Naive thymus-derived CD8-positive, alpha-beta T cell (primary cell): ENCODE results near the gene TRPV6. TPM values are rescaled to one million over a fixed set of nuclear protein-coding genes. Genes with fewer than 3 reads are reported as not detected.
A peak's percentile ranks its signal among the peaks of the same experiment; 100 is the strongest.

Experiments
- ATAC-seq, 2 donors: fragments of 150-1000 bp; cut with Tn5 transposase in 1 of 2; sonication (Bioruptor Pico), chemical (Tn5 transposase) in 1 of 2; 1 replicate in 1 of 2; 2 replicates in 1 of 2; pipeline ENCODE4 v1.10.0; 2021; ENCODE audit warnings: mild to moderate bottlenecking in 2 of 2, moderate library complexity in 2 of 2
- POLR2A ChIA-PET: fragments of 350-600 bp; sonication (Branson Sonifier 250); formaldehyde crosslinking; loops from one replicate; lab custom pipeline; 2021; ENCODE audit warnings: antibody characterized with exemption; lab: Charles Lee
- DNase-seq, 10 donors: peaks; one replicate each; pipeline versions ENCODE4 v3.0.0 to v3.0.0-alpha.2; 2020 to 2022
- H3K27ac Mint-ChIP-seq, 10 donors: one replicate each; pipeline ENCODE4 v1.8.0; 2020 to 2022; ENCODE audit warnings: mild to moderate bottlenecking in 10 of 10, mixed read lengths in 10 of 10, moderate library complexity in 4 of 10, inconsistent platforms in 1 of 10
- H3K27me3 Mint-ChIP-seq, 5 donors: one replicate each; pipeline ENCODE4 v1.8.0; 2021 to 2022; ENCODE audit warnings: mixed read lengths in 5 of 5
- H3K36me3 Mint-ChIP-seq, 3 donors: one replicate each; pipeline ENCODE4 v1.8.0; 2020 to 2022; ENCODE audit warnings: mixed read lengths in 3 of 3, mild to moderate bottlenecking in 2 of 3, inconsistent platforms in 1 of 3
- H3K4me1 Mint-ChIP-seq, 4 donors: one replicate each; pipeline ENCODE4 v1.8.0; 2021 to 2022; ENCODE audit warnings: mixed read lengths in 4 of 4
- H3K4me3 Mint-ChIP-seq, 10 donors: one replicate each; pipeline ENCODE4 v1.8.0; 2020 to 2022; ENCODE audit warnings: mild to moderate bottlenecking in 10 of 10, mixed read lengths in 10 of 10, moderate library complexity in 6 of 10, inconsistent platforms in 1 of 10
- H3K9me3 Mint-ChIP-seq, 9 donors: one replicate each; pipeline ENCODE4 v1.8.0; 2020 to 2022; ENCODE audit warnings: mixed read lengths in 9 of 9, mild to moderate bottlenecking in 3 of 9, inconsistent platforms in 1 of 9, moderate library complexity in 1 of 9
- polyA plus RNA-seq, 3 donors: library from polyadenylated mRNA; unstranded; fragments of 300-500 nt; fragmentation: Illumina TruSeq; gene quantifications; one replicate each; pipeline ENCODE4 v1.2.3, GENCODE V29; 2021
- total RNA-seq, 8 experiments: library from RNA in 2 of 8; stranded (reverse) in 2 of 8; gene quantifications; one replicate each; pipeline ENCODE4 v1.2.3 and lab custom pipeline; 2021 to 2026

TRPV6 gene
- total and polyA plus RNA-seq, 5 experiments from 2014 or later = 0.08 TPM; not detected in 4

DNA sequence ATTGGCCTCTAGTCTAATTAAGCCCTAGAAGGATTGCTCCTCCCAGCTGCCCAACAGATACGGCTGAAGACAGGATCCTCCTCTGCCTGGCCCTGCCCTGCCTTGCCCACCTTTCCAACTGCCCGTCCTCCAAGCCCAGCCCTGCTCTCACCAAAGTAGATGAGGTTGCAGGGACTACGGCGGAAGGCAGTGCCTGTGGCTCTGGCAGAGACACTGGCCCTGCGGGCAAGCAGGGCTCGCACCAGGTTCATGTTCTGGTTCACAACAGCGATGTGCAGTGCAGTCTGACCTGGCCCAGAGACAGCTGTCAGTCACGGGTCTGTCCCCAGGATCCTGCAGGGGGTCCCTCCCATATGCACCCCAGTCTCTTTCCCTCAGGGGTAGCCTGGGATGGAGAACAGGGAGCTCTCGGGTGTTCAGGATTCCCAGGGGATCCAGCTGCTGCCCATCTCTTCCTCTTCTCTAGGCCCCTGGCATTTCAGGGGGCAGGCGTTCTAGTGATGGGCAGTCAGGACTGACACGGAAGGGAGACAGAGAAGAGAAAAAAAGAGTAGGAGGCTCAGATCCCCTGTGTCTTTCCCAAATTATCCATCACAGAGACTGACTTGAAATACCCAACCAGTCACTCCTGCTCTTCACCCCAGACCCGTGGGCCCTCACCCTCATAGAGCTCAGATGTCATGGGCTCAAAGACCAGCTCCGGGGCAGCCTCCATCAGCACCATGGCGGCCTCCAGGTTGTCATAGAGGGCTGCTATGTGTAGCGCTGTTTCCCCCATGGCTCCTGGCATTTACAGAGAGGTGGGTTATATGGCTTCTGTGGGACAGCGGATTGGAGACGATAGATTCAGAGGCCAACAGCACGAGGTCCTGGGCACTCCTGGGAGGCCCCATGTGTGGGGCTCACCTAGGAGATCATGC lies 8.3 kb downstream of the TRPV6 start:
- Mint-ChIP-seq H3K9me3 (peaks cover 0 to 3% (median 0%) of the 10 kb centered on the region in 9 donors), H3K27me3 (peaks cover 0 to 2% (median 0%) of the 10 kb centered on the region in 5 donors), H3K4me1 (peaks cover 0 to 2% (median 0%) of the 10 kb centered on the region in 4 donors), H3K36me3 (no peaks in the 10 kb centered on the region), H3K4me3 (no peak overlapping the region), H3K27ac (no peak overlapping the region)
- no peak for ATAC-seq
- DNase-seq = no peak
- POLR2A ChIA-PET = no interaction called here

- Mint-ChIP-seq H3K9me3 (peaks cover 0 to 3% (median 0%) of the 10 kb centered on the region in 9 donors), H3K36me3 (no peaks in the 10 kb centered on the region), H3K4me3 (no peak overlapping the region), H3K4me1 (peaks cover 0 to 2% (median 0%) of the 10 kb centered on the region in 4 donors), H3K27me3 (peaks cover 0 to 2% (median 0%) of the 10 kb centered on the region in 5 donors), H3K27ac (peak overlapping the region in 1 of 10 donors; percentile 64)
- no peak for ATAC-seq
- POLR2A ChIA-PET = no interaction called here
- DNase-seq = no peak
Observed at GRCh38 chr7:142876236-142876960, 9.1 kb downstream of the TRPV6 start.

- Mint-ChIP-seq H3K4me3 (no peak overlapping the region), H3K36me3 (no peaks in the 10 kb centered on the region), H3K27ac (no peak overlapping the region), H3K27me3 (peaks cover 0 to 2% (median 0%) of the 10 kb centered on the region in 5 donors), H3K4me1 (peaks cover 0 to 2% (median 0%) of the 10 kb centered on the region in 4 donors), H3K9me3 (peaks cover 0 to 3% (median 0%) of the 10 kb centered on the region in 9 donors)
- ATAC-seq = no peak
- POLR2A ChIA-PET = no interaction called here
- DNase-seq = no peak
Observed at GRCh38 chr7:142875456-142875855, 10.1 kb downstream of the TRPV6 start.

DNA sequence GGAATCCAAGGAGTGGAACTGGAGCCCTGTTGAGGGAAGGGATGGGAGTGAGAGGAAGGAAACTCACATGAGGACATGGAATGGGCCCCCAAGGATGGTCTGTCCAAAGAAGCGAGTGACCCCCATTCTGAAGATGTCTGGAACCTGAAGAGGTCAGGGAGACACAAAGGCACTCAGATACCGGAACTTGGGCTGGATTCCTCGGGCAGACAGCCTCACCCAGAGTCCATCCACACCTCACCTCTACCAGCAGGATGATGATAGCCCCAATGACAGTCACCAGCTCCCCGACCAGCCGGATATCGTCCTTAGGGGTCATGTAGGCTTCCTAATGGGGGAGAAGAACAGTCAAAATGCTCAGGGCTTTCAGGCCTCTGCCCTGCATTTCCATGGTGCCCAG lies 10.7 kb downstream of the TRPV6 start:
- Mint-ChIP-seq H3K36me3 (peaks cover 0 to 4% (median 2%) of the 10 kb centered on the region in 3 donors), H3K27ac (peak overlapping the region in 1 of 10 donors; percentile 74), H3K9me3 (peaks cover 0 to 3% (median 0%) of the 10 kb centered on the region in 9 donors), H3K4me1 (peaks cover 0 to 4% (median 0%) of the 10 kb centered on the region in 4 donors), H3K4me3 (no peak overlapping the region), H3K27me3 (no peaks in the 10 kb centered on the region)
- DNase-seq (no peak), ATAC-seq (no peak)
- POLR2A ChIA-PET = no interaction called here

DNA sequence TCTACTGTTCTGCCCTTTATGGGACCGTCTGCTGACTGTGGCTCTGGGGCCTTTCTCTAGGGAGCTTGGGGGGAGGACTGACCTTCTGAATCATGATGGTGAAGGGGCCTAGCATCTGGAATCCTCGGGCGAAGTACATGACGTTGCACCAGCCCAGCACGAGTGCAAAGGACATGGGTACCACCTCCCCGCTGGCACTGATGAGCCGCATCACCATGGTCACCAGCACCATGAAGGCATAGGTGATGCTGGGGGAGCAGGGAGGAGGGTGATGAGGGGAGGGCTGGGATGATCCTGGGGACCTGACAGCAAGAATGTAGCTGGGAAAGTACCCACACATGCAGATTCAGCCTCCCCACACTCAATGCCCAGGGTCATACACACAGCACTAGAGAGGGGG lies 11.1 kb downstream of the TRPV6 start:
- Mint-ChIP-seq H3K36me3 (peaks cover 0 to 7% (median 2%) of the 10 kb centered on the region in 3 donors), H3K9me3 (peaks cover 0 to 3% (median 0%) of the 10 kb centered on the region in 9 donors), H3K4me1 (peaks cover 0 to 4% (median 0%) of the 10 kb centered on the region in 4 donors), H3K4me3 (no peak overlapping the region), H3K27ac (peak overlapping the region in 1 of 10 donors; percentile 74), H3K27me3 (no peaks in the 10 kb centered on the region)
- POLR2A ChIA-PET = no interaction called here
- ATAC-seq (no peak), DNase-seq (no peak)

DNA sequence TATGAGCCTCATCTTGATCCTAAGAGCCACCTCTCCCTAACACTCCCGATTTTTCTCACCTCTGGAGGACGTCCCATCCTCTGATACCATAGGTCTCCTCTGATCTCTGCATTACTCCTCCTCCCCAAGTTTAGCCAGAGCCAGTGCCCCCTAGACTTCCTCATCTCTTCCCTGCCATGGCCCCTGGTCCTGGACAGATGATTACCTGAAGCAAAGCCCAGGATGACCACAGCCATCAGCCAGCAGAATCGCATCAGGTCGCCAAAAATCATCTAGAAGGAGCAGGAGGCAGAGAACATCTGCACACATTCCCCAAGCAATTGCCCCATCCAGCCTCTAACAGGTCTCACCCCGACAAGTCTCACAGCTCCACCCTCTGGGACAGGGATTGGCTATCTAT lies 11.7 kb downstream of the TRPV6 start:
- no peak for ATAC-seq
- POLR2A ChIA-PET = no interaction called here
- H3K4me1 Mint-ChIP-seq = peaks cover 0 to 4% (median 0%) of the 10 kb centered on the region in 4 donors
- DNase-seq = no peak
- no peak overlapping the region for H3K27ac Mint-ChIP-seq
- H3K9me3 Mint-ChIP-seq = peaks cover 0 to 3% (median 0%) of the 10 kb centered on the region in 9 donors
- no peak overlapping the region for H3K4me3 Mint-ChIP-seq
- no peaks in the 10 kb centered on the region for H3K27me3 Mint-ChIP-seq
- H3K36me3 Mint-ChIP-seq = peaks cover 0 to 7% (median 2%) of the 10 kb centered on the region in 3 donors

DNA sequence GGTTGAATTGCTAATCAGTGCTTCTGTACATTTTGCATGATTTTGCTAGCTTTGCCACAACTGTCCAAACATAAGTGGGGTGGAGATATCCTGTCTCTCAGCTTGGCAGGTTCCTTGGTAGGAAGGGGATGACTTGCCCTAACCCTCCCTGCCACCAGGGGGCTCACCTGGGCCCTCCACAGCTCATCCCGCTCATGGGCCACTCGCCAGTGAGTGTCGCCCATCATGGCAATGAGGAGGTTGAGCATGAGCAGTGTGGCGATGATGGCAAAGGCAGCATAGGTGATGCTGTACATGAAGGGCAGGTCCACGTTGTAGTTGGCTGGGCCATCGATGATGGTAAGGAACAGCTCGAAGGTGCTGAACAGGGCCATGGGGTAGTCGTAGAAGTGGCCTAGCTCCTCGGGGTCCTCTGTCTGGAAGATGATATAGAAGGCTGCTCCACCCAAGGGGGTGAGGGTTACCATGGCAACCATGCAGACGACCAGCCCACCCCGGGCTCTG lies 12.2 kb downstream of the TRPV6 start:
- peaks cover 0 to 9% (median 2%) of the 10 kb centered on the region in 3 donors for H3K36me3 Mint-ChIP-seq
- H3K27me3 Mint-ChIP-seq = no peaks in the 10 kb centered on the region
- POLR2A ChIA-PET = interaction anchor here (0.6 to 1.0 kb wide), 2 partner anchors 8 to 1175 kb away, joined by 3 read pairs; no protein-coding TSS in a partner anchor
- H3K9me3 Mint-ChIP-seq = peaks cover 0 to 3% (median 0%) of the 10 kb centered on the region in 9 donors
- H3K4me3 Mint-ChIP-seq = no peak overlapping the region
- DNase-seq (peak in 2 of 10 donors; percentile 17 to 20), ATAC-seq (no peak)
- peaks cover 0 to 4% (median 0%) of the 10 kb centered on the region in 4 donors for H3K4me1 Mint-ChIP-seq
- H3K27ac Mint-ChIP-seq = no peak overlapping the region

DNA sequence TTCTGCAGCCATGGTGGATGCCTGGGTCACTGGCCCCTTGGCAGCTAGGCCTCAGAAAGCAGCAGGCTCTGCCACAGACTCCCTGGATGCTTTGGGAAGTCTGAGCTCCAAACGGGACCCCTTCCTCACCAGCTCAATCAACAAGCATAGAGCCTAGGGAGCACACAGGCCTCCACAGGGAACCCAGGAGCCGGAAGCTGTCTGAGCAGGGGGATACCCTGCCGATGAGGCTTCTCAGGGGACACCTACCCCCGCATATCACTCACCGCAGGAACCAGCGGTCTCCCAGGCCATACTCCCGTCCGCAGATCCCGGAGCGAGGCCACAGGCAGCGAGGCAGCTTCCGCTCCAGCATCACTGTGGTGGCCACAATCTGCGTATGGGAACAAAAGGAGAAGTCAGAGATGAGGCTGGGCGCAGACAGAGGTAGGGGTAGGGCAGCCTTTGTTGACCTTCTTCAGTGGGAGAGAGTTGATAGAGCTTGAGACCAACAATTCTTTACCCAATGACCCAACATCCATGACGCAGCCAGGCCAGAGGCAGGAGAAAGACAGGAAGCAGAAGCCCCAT lies 13.4 kb downstream of the TRPV6 start:
- Mint-ChIP-seq H3K4me1 (peaks cover 0 to 4% (median 0%) of the 10 kb centered on the region in 4 donors), H3K36me3 (peaks cover 0 to 9% (median 2%) of the 10 kb centered on the region in 3 donors), H3K4me3 (no peak overlapping the region), H3K27me3 (no peaks in the 10 kb centered on the region), H3K9me3 (peaks cover 0 to 3% (median 0%) of the 10 kb centered on the region in 9 donors), H3K27ac (no peak overlapping the region)
- DNase-seq = peak in 2 of 10 donors; percentile 11 to 46
- POLR2A ChIA-PET = interaction anchor here (1.0 kb wide), 1 partner anchor 9 kb away, joined by 3 read pairs; no protein-coding TSS in a partner anchor
- no peak for ATAC-seq

DNA sequence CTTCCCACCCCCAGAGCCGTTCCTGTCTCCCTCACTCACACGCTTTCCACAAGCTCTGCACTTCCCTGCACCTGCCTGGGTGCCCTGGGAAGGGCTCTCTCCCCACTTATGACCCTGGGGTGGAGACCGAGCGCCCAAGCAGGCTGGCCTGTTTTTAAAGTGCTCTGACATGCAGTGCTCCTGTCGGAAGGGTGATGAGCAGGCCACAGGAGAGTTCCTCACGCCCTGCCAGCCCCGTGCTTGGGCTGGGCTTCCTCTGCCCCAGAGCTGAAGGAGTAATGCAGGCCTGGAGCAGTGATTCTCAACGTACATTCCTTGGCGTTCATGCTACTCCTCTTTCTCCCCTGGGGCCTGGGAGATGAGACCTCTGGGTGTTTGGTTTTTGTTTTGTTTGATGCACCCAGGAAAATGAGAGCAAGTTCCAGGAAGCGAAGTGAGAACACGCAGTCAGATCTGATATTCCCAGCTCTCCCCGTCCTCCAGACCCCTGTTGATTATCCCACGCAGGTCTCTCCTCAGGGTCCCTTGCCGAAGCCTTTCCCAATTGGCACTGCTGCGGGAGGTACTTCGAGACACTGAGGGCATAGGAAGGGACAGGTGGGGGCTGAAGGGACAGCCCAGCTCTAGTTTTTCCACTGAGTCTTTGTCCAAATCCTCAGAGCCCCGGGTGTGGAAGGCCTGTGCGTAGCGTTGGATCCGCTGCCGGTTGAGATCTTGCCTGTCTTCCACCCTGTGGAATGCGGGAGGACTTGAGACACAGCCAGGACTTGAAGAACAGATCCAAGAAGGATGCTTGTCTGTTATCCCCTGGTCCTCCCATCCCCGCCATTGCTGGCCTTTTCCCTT lies 14.1 kb downstream of the TRPV6 start:
- Mint-ChIP-seq H3K4me1 (peaks cover 0 to 4% (median 0%) of the 10 kb centered on the region in 4 donors), H3K36me3 (peaks cover 0 to 9% (median 2%) of the 10 kb centered on the region in 3 donors), H3K27ac (no peak overlapping the region), H3K27me3 (no peaks in the 10 kb centered on the region), H3K4me3 (no peak overlapping the region), H3K9me3 (peaks cover 0 to 3% (median 0%) of the 10 kb centered on the region in 9 donors)
- ATAC-seq (no peak), DNase-seq (peak in 1 of 10 donors; percentile 9)
- POLR2A ChIA-PET = no interaction called here

GRCh38 chr7:142870566-142871259 lies 14.8 kb downstream of the TRPV6 start:
- no peak overlapping the region for H3K4me3 Mint-ChIP-seq
- peaks cover 0 to 2% (median 0%) of the 10 kb centered on the region in 9 donors for H3K9me3 Mint-ChIP-seq
- POLR2A ChIA-PET = no interaction called here
- H3K4me1 Mint-ChIP-seq = peaks cover 0 to 4% (median under 1%) of the 10 kb centered on the region in 4 donors
- no peak overlapping the region for H3K27ac Mint-ChIP-seq
- DNase-seq = peak in 1 of 10 donors; percentile 9
- no peaks in the 10 kb centered on the region for H3K27me3 Mint-ChIP-seq
- ATAC-seq = no peak
- peaks cover 0 to 9% (median 2%) of the 10 kb centered on the region in 3 donors for H3K36me3 Mint-ChIP-seq

DNA sequence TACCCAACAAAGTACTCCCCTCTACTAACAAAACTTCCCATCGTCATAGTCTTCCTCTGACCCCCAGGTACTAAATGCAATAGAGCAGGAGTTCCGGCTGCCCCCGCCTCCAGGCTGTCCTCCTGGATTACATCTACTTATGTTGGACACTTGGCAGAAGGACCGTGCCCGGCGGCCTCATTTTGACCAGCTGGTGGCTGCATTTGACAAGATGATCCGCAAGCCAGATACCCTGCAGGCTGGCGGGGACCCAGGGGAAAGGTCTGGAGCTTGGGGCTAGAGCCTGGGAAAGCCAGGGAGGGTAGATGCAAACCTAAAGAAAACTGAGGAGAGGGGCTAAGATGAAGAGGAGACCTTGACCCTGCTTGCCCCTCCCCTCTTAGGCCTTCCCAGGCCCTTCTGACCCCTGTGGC lies 15.4 kb downstream of the TRPV6 start:
- DNase-seq = peak in 1 of 10 donors; percentile 62
- Mint-ChIP-seq H3K27me3 (no peaks in the 10 kb centered on the region), H3K9me3 (no peaks in the 10 kb centered on the region), H3K4me1 (peaks cover 0 to 4% (median 2%) of the 10 kb centered on the region in 4 donors), H3K4me3 (no peak overlapping the region), H3K27ac (peak overlapping the region in 1 of 10 donors; percentile 3), H3K36me3 (peaks cover 0 to 9% (median 2%) of the 10 kb centered on the region in 3 donors)
- no peak for ATAC-seq
- POLR2A ChIA-PET = no interaction called here
